Measurements from ENCODE around the gene C17orf100.

The C17orf100 gene

DNA sequence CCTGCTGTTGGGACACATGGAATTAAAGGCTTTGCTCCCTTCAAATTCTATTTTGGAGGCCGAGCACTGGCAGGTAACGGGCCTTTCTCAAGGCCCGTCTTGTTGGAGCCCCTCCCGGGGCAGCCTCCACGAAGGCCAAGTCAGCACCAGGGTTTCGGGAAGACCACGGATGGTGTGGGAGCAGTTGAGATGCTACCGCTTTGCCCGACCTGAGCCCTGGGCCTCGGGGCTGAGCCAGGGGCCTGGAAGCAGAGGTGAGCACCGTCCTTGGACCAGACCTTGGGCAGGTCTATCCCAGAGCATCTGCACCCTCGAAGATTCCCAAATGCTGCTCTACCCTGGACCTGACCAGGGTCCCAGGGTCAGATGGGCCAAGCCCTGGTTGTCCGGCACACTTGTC, 23.0 kb downstream of the C17orf100 start:
- H3K27me3 Mint-ChIP-seq: peaks cover 6% of the 10 kb centered on the region
- no peaks in the 10 kb centered on the region for H3K36me3 Mint-ChIP-seq
- H3K27ac Mint-ChIP-seq: no peak overlapping the region
- no peak overlapping the region for H3K4me3 Mint-ChIP-seq
- H3K4me1 Mint-ChIP-seq: peaks cover 8% of the 10 kb centered on the region
- H3K9me3 Mint-ChIP-seq: no peaks in the 10 kb centered on the region

DNA sequence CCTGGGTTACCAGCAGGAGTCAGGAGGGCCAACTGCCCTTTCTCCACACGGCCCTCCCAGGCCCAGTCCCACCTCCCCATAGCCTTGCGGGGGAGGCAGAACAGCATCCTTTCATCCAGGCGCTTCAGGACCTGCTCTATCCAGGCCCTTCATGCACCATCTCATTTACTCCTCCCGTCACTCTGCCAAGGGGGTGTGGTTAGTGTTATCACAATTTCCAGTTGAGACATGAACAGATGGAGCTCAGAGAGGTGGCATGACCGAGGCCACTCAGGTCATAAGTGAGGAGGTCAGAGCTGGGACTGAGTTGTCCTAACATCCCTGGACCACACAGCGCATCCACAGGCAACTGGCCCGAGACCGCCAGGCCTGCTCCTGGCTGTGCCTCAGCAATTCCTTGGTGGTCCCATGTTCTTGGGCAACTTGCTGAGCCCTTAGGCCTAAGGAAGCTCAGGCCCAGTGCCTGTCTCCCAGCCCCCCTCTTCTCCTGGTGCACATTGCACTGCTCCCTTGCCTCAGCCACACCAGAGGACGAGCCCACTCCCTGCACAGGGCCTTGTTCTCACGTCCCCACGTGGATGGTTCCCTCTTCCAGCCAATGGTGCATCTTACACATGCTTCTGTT, 23.8 kb downstream of the C17orf100 start:
- no peaks in the 10 kb centered on the region for H3K9me3 Mint-ChIP-seq
- H3K27me3 Mint-ChIP-seq: peaks cover 8% of the 10 kb centered on the region
- H3K27ac Mint-ChIP-seq: no peak overlapping the region

DNA sequence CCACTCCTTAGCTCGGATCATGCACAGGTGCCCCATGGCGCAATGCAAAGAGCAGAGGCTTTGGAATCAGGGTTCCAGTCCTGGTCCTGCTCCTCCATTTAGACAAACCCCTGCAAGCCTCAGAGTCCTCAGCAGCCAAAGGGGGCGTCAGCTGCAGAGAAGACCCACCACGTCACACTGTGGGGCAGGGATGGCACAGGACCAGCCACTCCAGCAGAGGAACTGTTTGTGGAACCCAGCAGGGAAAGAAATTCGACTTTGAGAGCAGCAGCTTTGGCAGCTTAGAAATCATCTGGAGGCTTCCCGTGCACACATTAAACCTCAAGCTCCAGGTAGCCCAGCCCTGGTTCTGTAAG, 25.2 kb downstream of the C17orf100 start:
- peaks cover 8% of the 10 kb centered on the region for H3K4me1 Mint-ChIP-seq
- H3K9me3 Mint-ChIP-seq: no peaks in the 10 kb centered on the region
- no peak overlapping the region for H3K4me3 Mint-ChIP-seq
- H3K36me3 Mint-ChIP-seq: no peaks in the 10 kb centered on the region
- no peak overlapping the region for H3K27ac Mint-ChIP-seq
- peaks cover 16% of the 10 kb centered on the region for H3K27me3 Mint-ChIP-seq

More for the DNA sequence above, 23.8 kb downstream of the C17orf100 start:
- peaks cover 8% of the 10 kb centered on the region for H3K4me1 Mint-ChIP-seq
- H3K36me3 Mint-ChIP-seq: no peaks in the 10 kb centered on the region
- H3K4me3 Mint-ChIP-seq: no peak overlapping the region

DNA sequence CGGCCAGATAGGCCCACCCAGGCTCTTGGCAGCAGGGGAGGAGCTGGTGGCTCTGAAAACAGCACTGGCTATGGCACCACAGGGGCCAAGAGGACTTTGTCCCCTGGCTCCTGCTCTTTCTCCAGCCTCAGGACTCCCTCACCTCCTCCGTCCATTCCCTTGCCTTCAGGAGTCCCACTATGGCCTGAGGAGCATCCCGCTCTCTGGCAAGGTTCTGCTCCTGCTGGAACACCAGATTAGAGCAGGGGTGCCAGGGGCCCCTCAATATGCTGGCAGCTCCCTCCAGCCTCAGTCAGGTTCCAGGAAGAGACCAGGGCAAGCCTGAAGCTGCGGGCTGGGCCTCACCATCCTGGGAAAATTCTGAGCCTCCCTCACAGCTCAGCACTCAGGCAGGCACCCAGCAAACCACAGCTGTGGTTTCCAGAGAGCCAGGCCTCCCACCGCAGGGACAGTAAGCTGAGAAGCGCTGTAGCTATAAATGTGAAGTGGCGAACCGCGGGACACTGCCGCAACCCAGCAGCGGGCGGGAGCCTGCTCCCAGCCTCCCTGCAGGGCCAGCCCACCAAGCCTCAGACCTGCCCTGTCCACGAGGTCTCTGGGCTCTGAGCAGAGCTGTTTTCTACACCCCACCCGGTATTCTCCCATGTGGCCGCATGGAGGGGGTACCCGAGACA, 25.7 kb downstream of the C17orf100 start:
- no peak overlapping the region for H3K27ac Mint-ChIP-seq
- H3K36me3 Mint-ChIP-seq: no peaks in the 10 kb centered on the region
- H3K4me1 Mint-ChIP-seq: peaks cover 8% of the 10 kb centered on the region
- peaks cover 17% of the 10 kb centered on the region for H3K27me3 Mint-ChIP-seq
- H3K4me3 Mint-ChIP-seq: no peak overlapping the region
- no peaks in the 10 kb centered on the region for H3K9me3 Mint-ChIP-seq

DNA sequence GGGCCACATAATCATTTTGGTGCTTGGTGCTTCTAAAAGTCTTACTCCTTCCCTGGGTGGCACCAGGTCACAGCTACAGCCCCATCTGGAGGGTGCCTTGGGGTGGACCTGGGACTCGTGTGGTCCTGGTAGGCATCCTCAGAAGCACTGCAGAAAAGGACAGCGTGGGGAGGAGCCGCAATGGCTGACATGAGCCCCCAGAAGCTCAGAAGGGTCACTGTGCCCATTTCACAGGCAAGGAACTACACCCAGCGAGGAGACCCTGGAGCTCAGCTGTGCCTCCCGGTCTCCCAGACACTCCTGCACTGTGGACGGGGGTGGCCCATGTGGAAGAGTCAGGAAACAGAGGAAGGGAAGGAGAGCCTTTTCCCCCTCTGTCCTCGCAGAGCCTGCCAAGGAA, 26.4 kb downstream of the C17orf100 start:
- H3K27me3 Mint-ChIP-seq: peaks cover 19% of the 10 kb centered on the region

DNA sequence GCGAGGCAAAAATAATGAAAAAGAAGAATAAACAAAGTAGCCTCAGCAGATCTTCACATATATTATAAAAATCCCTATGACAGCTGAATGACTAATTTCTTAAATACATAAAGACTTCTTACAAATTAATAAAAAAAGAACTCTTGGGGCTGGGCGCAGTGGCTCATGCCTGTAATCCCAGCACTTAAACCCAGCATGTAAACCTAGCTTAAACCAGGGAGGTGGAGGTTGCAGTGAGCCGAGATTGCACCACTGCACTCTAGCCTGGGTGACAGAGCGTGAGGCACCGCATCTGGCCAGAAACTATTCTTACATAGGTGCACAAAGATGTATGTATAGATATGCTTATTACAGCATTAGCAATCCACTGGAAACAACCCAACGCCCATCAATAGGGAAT, 27.7 kb downstream of the C17orf100 start:
- Mint-ChIP-seq H3K9me3 (no peaks in the 10 kb centered on the region), H3K36me3 (no peaks in the 10 kb centered on the region), H3K4me3 (no peak overlapping the region), H3K4me1 (peaks cover 8% of the 10 kb centered on the region), H3K27me3 (peaks cover 19% of the 10 kb centered on the region), H3K27ac (no peak overlapping the region)

More for the DNA sequence above, 26.4 kb downstream of the C17orf100 start:
- no peaks in the 10 kb centered on the region for H3K36me3 Mint-ChIP-seq
- H3K4me1 Mint-ChIP-seq: peaks cover 8% of the 10 kb centered on the region
- H3K4me3 Mint-ChIP-seq: no peak overlapping the region
- no peaks in the 10 kb centered on the region for H3K9me3 Mint-ChIP-seq
- H3K27ac Mint-ChIP-seq: no peak overlapping the region

DNA sequence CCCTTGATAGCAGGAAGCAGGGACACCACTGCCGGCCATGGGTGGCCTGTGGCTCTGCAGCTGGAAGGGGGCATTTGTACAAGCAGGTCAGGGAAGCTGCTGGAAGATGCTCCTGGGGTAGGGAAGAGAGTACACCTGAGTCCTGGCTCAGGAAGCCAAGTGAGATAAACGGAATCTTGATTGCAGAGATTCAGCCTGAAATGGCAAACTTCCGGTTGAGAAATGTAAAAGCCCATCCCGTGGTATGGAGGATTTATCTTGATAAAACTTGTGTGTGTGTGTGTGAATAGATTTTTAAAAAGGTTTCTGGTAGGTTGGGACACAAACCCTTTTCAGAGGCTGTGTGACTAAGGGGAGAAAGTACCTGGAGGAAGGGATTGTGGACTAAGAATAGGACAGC, 29.6 kb downstream of the C17orf100 start:
- H3K9me3 Mint-ChIP-seq: no peaks in the 10 kb centered on the region
- H3K4me3 Mint-ChIP-seq: no peak overlapping the region
- peak overlapping the region; percentile 23 for H3K27ac Mint-ChIP-seq
- H3K4me1 Mint-ChIP-seq: peaks cover 8% of the 10 kb centered on the region
- H3K36me3 Mint-ChIP-seq: no peaks in the 10 kb centered on the region
- H3K27me3 Mint-ChIP-seq: peaks cover 19% of the 10 kb centered on the region

DNA sequence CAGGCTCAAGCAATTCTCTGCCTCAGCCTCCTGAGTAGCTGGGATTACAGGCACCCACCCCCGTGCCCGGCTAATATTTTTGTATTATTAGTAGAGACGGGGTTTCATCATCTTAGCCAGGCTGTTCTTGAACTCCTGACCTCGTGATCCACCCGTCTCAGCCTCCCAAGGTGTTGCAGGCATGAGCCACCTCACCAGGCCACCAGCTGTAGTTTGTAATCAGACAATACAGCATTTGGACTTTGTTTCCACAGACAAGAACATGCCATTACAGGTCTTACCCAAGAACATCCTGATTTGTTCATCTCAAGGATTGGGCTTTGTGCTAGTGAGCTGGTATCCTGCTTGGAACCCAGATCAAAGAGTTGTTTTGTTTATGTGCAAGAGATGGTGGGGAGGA, 30.1 kb downstream of the C17orf100 start:
- Mint-ChIP-seq H3K4me1 (peaks cover 8% of the 10 kb centered on the region), H3K36me3 (no peaks in the 10 kb centered on the region), H3K9me3 (no peaks in the 10 kb centered on the region), H3K27ac (no peak overlapping the region), H3K4me3 (no peak overlapping the region), H3K27me3 (peaks cover 19% of the 10 kb centered on the region)

DNA sequence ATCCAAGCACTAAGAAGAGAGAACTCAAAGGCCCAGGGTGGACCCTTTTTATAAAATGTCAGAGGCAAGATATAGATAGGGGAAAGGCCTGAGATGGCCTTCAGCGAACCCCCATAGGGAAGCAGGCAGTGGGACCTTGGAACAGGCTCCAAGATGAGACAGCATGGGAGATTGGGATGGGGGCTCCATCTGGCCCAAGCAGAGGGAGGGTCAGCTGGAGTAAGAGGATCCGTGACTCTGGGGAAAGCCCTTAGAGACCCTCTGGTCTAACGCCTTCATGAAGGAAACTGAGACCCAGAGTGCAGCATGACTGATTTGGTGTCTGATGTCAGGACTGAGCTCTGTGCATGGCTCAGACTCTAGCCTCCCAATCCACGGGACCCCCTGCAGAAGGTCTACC, 30.8 kb downstream of the C17orf100 start:
- no peaks in the 10 kb centered on the region for H3K9me3 Mint-ChIP-seq
- H3K27ac Mint-ChIP-seq: no peak overlapping the region
- H3K27me3 Mint-ChIP-seq: peaks cover 19% of the 10 kb centered on the region
- H3K4me3 Mint-ChIP-seq: no peak overlapping the region
- H3K4me1 Mint-ChIP-seq: peaks cover 5% of the 10 kb centered on the region
- no peaks in the 10 kb centered on the region for H3K36me3 Mint-ChIP-seq

DNA sequence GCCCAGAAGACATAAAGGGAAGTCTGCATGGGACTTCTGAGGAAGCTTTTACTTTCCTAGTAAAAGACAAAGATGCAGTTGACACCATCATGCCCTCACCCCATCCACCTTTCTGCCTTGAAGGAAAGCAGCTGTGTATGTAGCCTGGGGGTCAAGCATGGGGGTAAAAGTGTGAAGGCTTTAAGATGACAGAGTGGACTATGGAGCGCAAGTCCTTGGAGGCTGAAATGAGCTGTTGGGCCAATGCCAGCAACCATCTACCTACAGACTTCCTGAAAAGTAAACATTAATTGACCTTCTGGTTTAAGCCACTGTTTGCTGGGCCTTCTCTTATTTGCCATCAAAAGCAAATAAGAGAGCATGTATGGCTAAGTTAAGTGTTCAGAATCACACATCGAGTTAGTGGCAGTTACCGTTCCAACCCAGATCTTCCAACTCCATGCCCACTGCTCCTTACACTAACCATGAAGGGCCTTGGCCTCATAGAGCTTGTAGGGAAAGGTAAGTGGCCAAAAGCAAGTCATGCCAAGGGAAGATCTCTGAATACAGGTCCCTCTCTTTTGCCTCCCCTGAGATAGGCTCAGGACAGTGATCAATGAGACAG, 31.6 kb downstream of the C17orf100 start:
- Mint-ChIP-seq H3K27me3 (peaks cover 19% of the 10 kb centered on the region), H3K4me1 (no peaks in the 10 kb centered on the region), H3K9me3 (no peaks in the 10 kb centered on the region), H3K36me3 (no peaks in the 10 kb centered on the region), H3K4me3 (no peak overlapping the region), H3K27ac (no peak overlapping the region)

DNA sequence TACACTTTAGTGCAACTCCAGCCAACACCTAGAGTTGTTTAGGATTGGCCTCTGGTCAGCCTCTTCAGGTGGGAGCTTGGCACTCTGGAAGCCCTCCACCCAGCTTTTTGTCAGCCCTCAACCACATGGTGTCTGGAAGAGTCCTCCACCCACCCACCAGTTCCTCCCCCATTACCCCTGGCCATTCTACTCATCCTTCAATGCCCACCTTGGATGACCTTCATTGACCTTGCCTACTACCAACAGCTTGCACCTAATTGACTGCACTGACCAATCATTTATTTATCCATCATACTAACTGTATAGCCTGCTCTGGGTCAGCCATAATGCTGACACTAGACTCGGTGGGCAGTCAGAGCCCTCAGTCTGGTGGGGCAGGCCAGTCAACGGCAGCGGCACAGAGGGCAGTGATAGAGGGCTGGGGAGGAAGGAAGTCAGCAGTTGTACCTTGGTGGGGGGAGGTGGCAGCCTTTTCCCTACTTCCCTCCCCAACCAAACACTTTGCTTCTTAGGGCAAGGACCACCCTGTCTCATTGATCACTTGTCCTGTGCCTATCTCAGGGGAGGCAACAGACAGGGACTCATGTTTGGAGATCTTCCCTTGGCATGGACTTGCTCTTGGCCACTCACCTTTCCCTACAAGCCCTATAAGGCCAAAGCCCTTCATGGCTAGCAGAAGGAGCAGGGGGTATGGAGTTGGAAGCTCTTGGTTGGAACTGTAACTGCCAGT, 32.3 kb downstream of the C17orf100 start:
- H3K4me3 Mint-ChIP-seq: no peak overlapping the region
- H3K4me1 Mint-ChIP-seq: no peaks in the 10 kb centered on the region
- no peak overlapping the region for H3K27ac Mint-ChIP-seq
- peaks cover 14% of the 10 kb centered on the region for H3K27me3 Mint-ChIP-seq
- no peaks in the 10 kb centered on the region for H3K36me3 Mint-ChIP-seq
- no peaks in the 10 kb centered on the region for H3K9me3 Mint-ChIP-seq

DNA sequence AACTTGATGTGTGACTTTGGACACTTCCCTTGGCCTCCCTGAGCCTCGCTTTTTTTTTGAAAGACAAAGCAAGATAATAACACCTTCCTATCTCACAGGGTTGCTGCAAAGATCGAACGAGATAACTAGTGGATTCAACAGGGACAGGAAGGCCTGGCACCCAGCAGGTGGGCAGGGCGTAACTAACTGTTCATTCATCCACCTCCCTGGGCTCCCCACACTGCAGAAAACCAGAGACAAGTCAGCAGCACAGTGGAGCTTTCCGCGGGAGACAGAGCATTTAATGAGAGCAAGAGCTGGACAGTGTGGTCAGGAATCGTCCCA, 32.9 kb downstream of the C17orf100 start:
- Mint-ChIP-seq H3K4me1 (no peaks in the 10 kb centered on the region), H3K27me3 (peaks cover 13% of the 10 kb centered on the region)

DNA sequence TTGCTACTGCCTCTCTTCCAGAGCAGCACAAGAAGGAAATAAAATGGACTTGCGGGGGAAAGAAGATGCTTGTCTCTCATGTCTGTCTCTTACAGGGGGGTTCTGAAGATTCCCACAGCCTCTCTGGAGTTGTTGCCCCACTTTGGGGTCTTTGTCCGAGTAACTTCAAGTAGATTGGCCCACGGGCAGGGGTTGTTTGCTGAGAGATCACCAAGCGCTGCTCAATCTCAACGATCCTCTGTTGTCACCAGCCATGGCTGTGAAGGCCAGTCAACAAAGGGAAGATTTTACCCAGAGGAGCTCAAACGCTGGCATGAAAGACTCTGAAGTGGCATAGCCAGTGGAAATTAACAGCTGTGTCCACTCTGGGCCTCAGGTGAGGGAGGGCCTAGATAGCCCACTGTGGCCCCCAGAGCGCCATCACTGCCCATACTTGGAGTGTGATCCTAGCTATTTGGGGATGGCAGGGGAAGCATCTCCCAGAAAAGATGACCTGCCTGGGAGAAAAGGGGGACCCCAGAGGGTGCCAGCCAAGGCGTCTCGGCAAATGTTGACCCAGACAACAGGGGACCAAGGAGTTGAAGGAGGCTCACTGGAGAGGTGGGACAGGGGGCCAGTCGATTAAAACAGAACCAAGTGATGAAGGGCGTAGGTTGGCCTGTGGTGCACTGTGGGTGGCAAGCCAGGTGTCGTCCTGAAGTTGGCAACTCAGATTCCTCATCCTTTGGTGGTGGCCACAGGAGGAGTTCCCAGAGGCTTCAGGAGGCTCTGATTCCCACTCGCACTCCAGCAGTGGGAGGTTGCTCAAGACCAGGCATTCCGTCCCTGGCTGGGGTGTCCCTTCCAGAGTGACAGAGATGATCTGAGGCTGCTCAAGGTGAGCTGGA, 33.6 kb downstream of the C17orf100 start:
- Mint-ChIP-seq H3K4me3 (no peak overlapping the region), H3K9me3 (no peaks in the 10 kb centered on the region), H3K36me3 (no peaks in the 10 kb centered on the region), H3K27me3 (peaks cover 14% of the 10 kb centered on the region), H3K4me1 (no peaks in the 10 kb centered on the region), H3K27ac (no peak overlapping the region)

More for the DNA sequence above, 32.9 kb downstream of the C17orf100 start:
- no peaks in the 10 kb centered on the region for H3K9me3 Mint-ChIP-seq
- H3K36me3 Mint-ChIP-seq: no peaks in the 10 kb centered on the region
- H3K27ac Mint-ChIP-seq: no peak overlapping the region
- H3K4me3 Mint-ChIP-seq: no peak overlapping the region

DNA sequence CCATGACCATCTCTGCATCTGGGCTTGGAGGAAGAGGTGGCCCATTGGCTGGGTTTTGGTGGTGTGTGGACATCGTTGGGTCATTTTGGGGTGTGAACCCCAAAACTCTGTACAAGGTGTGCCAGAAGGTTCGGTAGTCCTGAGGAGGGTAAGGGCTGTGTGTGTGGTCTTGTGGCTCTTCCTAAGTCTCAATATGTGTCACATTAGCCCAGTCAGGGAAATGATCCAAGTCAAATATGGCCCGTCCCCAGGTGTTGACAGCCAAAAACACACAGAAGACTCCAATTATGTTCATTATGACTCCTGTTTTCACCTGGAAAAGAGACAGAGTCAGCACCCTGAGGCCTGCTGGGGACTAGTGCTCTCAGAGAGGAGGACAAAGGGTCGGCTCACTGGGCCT, 34.5 kb downstream of the C17orf100 start:
- H3K27me3 Mint-ChIP-seq: peaks cover 10% of the 10 kb centered on the region
- no peaks in the 10 kb centered on the region for H3K9me3 Mint-ChIP-seq
- no peak overlapping the region for H3K4me3 Mint-ChIP-seq
- H3K27ac Mint-ChIP-seq: no peak overlapping the region
- no peaks in the 10 kb centered on the region for H3K4me1 Mint-ChIP-seq
- no peaks in the 10 kb centered on the region for H3K36me3 Mint-ChIP-seq

DNA sequence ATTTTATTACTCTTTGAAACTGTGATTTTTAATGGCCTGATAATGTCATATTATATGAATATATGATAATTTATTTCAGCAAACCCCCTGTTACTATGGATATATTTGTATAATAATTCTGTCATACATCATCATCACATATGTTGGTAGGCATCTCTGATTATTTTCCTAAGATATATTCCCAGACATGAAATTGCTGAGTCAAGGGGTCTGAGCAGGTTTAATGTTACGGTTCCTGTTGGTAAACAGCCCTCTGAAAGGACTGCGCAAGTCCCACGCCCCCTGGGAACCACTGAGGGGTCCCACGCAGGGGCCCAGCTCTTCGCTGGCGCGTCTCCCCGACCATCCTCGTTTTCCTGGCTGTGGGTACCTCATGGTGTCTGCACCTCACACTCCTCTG, 37.4 kb downstream of the C17orf100 start:
- Mint-ChIP-seq H3K36me3 (no peaks in the 10 kb centered on the region), H3K27me3 (peaks cover 7% of the 10 kb centered on the region), H3K27ac (no peak overlapping the region), H3K4me1 (no peaks in the 10 kb centered on the region), H3K4me3 (no peak overlapping the region), H3K9me3 (no peaks in the 10 kb centered on the region)

All from activated naive CD4-positive, alpha-beta T cell treated with anti-CD3 and anti-CD28 coated beads, Interleukin-2, amount 50 U/mL, for 24 hours (primary cell).